ENCODE results near the gene IL2RA. TPM values are rescaled to one million over a fixed set of nuclear protein-coding genes. Genes with fewer than 3 reads are reported as not detected.
A peak's percentile ranks its signal among the peaks of the same experiment; 100 is the strongest.

The IL2RA gene
- total and polyA plus RNA-seq, 10 of the 15 experiments (the other 5 are each of a cell fraction or from before 2014, with no cell fraction given): 2.2 to 6.0 (median 4.9) TPM

DNA sequence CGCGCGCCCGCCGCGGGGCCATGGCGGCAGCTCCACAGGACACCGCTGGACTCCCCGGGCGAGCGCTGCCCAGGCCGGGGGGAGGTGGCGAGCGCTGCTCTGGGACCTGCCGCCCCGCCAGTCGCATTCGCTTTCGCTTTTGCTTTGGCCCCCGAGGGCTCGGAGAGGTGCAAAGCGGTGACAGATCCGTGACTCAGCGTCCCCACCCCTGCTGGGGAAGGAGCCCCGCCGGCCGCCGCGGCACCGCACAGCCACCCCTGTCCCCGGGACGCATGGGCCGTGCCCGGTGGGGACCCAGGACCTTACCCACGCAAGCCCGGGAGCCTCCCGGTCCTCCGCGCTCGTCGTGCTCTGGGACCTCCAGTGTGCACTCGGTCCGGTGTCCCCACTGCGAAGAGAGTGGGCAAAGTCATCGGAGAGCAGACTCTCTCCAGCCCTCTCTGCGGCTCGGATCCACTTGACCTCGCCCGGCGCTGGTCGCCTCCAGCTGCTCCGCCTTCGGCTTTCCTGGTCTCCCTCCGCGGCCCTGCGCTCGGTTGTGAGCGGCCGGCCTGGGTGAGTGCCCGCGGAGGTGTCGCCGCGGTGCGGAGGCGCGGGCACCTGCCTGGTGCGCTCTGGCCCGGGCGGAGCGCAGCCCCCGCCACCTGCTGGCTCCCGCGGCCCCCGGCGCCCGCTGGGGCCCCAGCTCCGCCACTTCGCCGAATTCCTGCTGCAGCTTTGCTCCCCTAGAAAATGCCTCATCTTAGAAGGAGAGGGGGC lies 84.5 kb downstream of the IL2RA start, which contains the start of gene IL15RA (continued):
- TF ChIP-seq CEBPB (IDR thresholded peaks at IDR 0.05; ENCODE audit: borderline replicate concordance in 1 of 2, low read depth in 2 of 2, low read length in 2 of 2) (no peak), ZNF217 (IDR thresholded peaks at IDR 0.05) (0 out of 2 replicates have a peak, but pooled peaks have one; percentile 33), E4F1 (IDR thresholded peaks at IDR 0.05; ENCODE audit: borderline replicate concordance, partially characterized antibody) (no peak), ESRRA (IDR thresholded peaks at IDR 0.05; ENCODE audit: low read length) (no peak), TAF1 (IDR thresholded peaks at IDR 0.05; ENCODE audit: borderline replicate concordance, low read depth, low read length) (peak; percentile 23; the same call in 1 of the 2 replicates), EZH2 (IDR thresholded peaks at IDR 0.05; ENCODE audit: borderline replicate concordance, control insufficient read depth, low read depth, low read length) (no peak), NFIC (IDR thresholded peaks at IDR 0.05; ENCODE audit: low read depth, low read length) (no peak)
